Endothelial cell of umbilical vein (primary cell): ENCODE measurements around the gene KCTD11. TPM values are rescaled to one million over a fixed set of nuclear protein-coding genes. Genes with fewer than 3 reads are reported as not detected.
A peak's percentile ranks its signal among the peaks of the same experiment; 100 is the strongest.

Source experiments
- BruUV-seq: library from RNA; stranded (reverse); fragments of 400-500 nt; replicated peaks from 2 replicates; lab custom pipeline; 2021; lab: Mats Ljungman, UMichigan
- CTCF ChIA-PET: fragments of 300-600, 350-600 bp; sonication (Branson Sonifier 250); formaldehyde crosslinking; loops from one replicate; lab custom pipeline; 2021; ENCODE audit warnings: antibody characterized with exemption, inconsistent platforms; lab: Charles Lee
- POLR2A ChIA-PET: fragments of 300-600, 350-600 bp; sonication (Branson Sonifier 250); formaldehyde crosslinking; loops from one replicate; lab custom pipeline; 2021; ENCODE audit warnings: antibody characterized with exemption, inconsistent platforms; lab: Charles Lee
- DNase-seq: peaks from one replicate; pipeline ENCODE4 v3.0.0-alpha.2; 2011; ENCODE audit warnings: low read depth, low spot score
- FAIRE-seq: peaks from 2 replicates; lab custom pipeline; 2011; peaks lifted over from hg19 to GRCh38; lab: Jason Lieb, UNC
- H2AFZ ChIP-seq: 2 replicates; pipeline ENCODE4 v1.6.0; 2012; ENCODE audit warnings: low read depth, low read length, control low read depth, inconsistent platforms
- H3K27ac ChIP-seq: 2 replicates; pipeline ENCODE4 v1.5.1; 2011; ENCODE audit warnings: low read depth, mild to moderate bottlenecking, control low read depth, low read length, moderate library complexity; ENCODE audit not compliant: insufficient read depth
- H3K27me3 ChIP-seq, 2 experiments: 2 replicates each; pipeline versions ENCODE4 v1.6.0 to v1.6.1; 2011; ENCODE audit warnings: low read length in 2 of 2, mixed read lengths in 1 of 2; ENCODE audit not compliant: control insufficient read depth in 2 of 2, insufficient read depth in 2 of 2
- H3K36me3 ChIP-seq, 2 experiments: 2 replicates in 1 of 2; 3 replicates in 1 of 2; pipeline ENCODE4 v1.5.1; 2011; ENCODE audit warnings: low read length in 2 of 2, mild to moderate bottlenecking in 1 of 2, moderate library complexity in 1 of 2; ENCODE audit not compliant: control insufficient read depth in 2 of 2, insufficient read depth in 2 of 2; ENCODE audit errors: extremely low read depth in 1 of 2
- H3K4me1 ChIP-seq: 3 replicates; pipeline ENCODE4 v1.5.1; 2011; ENCODE audit warnings: mild to moderate bottlenecking, low read length; ENCODE audit not compliant: control insufficient read depth, insufficient read depth; ENCODE audit errors: extremely low read depth
- H3K4me2 ChIP-seq: 2 replicates; pipeline ENCODE4 v1.6.1; 2011; ENCODE audit warnings: low read length, control low read depth, mixed read lengths; ENCODE audit not compliant: insufficient read depth
- H3K4me3 ChIP-seq, 3 experiments: fragments of 200-600 bp in 1 of 3; sonication (generic), shearing (Covaris generic) in 1 of 3; replicated peaks in 1 of 3; 2 replicates each; pipeline ENCODE4 v1.5.1; 2011 to 2016; ENCODE audit warnings: control low read depth in 3 of 3, low read length in 3 of 3, mild to moderate bottlenecking in 2 of 3, inconsistent platforms in 1 of 3, low read depth in 1 of 3, moderate library complexity in 1 of 3; ENCODE audit not compliant: insufficient read depth in 1 of 3
- H3K79me2 ChIP-seq: 2 replicates; pipeline ENCODE4 v1.6.0; 2012; ENCODE audit warnings: low read length, inconsistent platforms; ENCODE audit not compliant: control insufficient read depth, insufficient read depth
- H3K9ac ChIP-seq: replicated peaks from 2 replicates; pipeline ENCODE3; 2011; ENCODE audit warnings: low read length, control low read depth; ENCODE audit not compliant: insufficient read depth; ENCODE audit errors: extremely low read depth
- H3K9me1 ChIP-seq: replicated peaks from 3 replicates; pipeline ENCODE4 v1.6.0; 2011; ENCODE audit warnings: mild to moderate bottlenecking, low read length; ENCODE audit not compliant: control insufficient read depth, insufficient read depth; ENCODE audit errors: extremely low read depth
- H3K9me3 ChIP-seq: replicated peaks from 2 replicates; pipeline ENCODE4 v1.5.1; 2012; ENCODE audit warnings: low read length, inconsistent platforms; ENCODE audit not compliant: control insufficient read depth, insufficient read depth
- H4K20me1 ChIP-seq: replicated peaks from 2 replicates; pipeline ENCODE3; 2011; ENCODE audit warnings: mild to moderate bottlenecking, low read length; ENCODE audit not compliant: control insufficient read depth, insufficient read depth; ENCODE audit errors: extremely low read depth
- FOS ChIP-seq: IDR thresholded peaks from 2 replicates; pipeline ENCODE4 v1.6.1; 2011; ENCODE audit warnings: mild to moderate bottlenecking, low read length, moderate library complexity, borderline replicate concordance; ENCODE audit not compliant: insufficient read depth
- POLR2A ChIP-seq: IDR thresholded peaks from 2 replicates; pipeline ENCODE4 v1.6.1; 2012; ENCODE audit warnings: low read depth, mild to moderate bottlenecking, control low read depth, low read length
- POLR2AphosphoS5 ChIP-seq: IDR thresholded peaks from 2 replicates; pipeline ENCODE4 v1.6.1; 2012; ENCODE audit warnings: low read depth, mild to moderate bottlenecking, control low read depth, low read length, moderate library complexity; ENCODE audit not compliant: insufficient read depth
- dilution Hi-C: fragments of 300-500 bp; cut with MboI; formaldehyde crosslinking; loops from one replicate; pipeline ENCODE4 v1.15.0; 2019; ENCODE audit warnings: low sequenced_read_pairs; ENCODE audit not compliant: extremely low pct_ligation_motif_present
- intact Hi-C: fragments of 100-400 bp; cut with micrococcal nuclease; formaldehyde crosslinking; loops from one replicate; pipeline ENCODE4 v1.10.0; 2022
- polyA plus RNA-seq, 4 experiments: library from polyadenylated mRNA; depleted of rRNA in 3 of 4; stranded (reverse) in 3 of 4; unstranded in 1 of 4; fragments of >200 nt; gene quantifications; 2 replicates each; pipeline versions ENCODE4 v1.2.1 to v1.2.3, GENCODE V29; 2011 to 2012; ENCODE audit warnings: missing spikeins in 1 of 4
- total RNA-seq: library from RNA; stranded (reverse); gene quantifications from 2 replicates; pipeline ENCODE4 v1.2.3, GENCODE V29; 2021
- TF ChIP-seq, protein P1 (sequence below): IDR thresholded peaks from 2 replicates; pipeline ENCODE4 v1.6.1; 2011; ENCODE audit not compliant: insufficient read depth, insufficient read length
- TF ChIP-seq, protein P2 (sequence below), 2 donors: IDR thresholded peaks; 1 replicate in 1 of 2; 2 replicates in 1 of 2; pipeline ENCODE4 v1.5.1; 2011; ENCODE audit warnings: low read length in 2 of 2, mild to moderate bottlenecking in 2 of 2, moderate library complexity in 2 of 2, control low read depth in 1 of 2, inconsistent platforms in 1 of 2, low read depth in 1 of 2; ENCODE audit not compliant: insufficient read depth in 1 of 2; ENCODE audit errors: extremely low read depth in 1 of 2

Gene KCTD11
- total and polyA plus RNA-seq, 2 donors (not counting 3 experiments of a cell fraction or from before 2014, with no cell fraction given), result 3.8 to 6.5 TPM

DNA sequence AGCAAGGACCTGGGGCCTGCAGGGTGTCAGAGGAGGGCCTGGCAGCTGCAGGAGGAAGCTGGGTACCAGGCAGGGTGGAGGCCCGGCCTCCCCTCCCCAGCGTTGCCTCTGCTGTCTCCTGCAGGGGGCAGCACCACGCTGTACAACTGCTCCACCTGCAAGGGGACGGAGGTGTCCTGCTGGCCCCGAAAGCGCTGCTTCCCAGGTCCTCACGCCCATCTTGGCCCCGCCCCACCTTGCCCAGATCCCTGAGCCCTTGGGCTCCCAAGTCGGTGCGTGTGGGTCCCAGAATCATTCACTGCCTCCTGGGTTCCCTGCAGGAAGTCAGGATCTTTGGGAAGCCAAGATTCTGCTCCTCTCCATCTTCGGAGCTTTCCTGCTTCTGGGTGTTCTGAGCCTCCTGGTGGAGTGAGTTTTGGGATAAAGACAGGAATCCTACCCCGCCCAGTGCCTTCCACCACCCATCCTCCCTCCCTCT lies 4.1 kb downstream of the KCTD11 start:
- no peaks in the 10 kb centered on the region for H3K9me3 ChIP-seq
- intact Hi-C loops (loop anchor here (1.0 to 5.0 kb wide), 5 partner anchors 36 to 233 kb away; partner anchors contain the start of genes PLSCR3 and SENP3), dilution Hi-C loops (no loop called here)
- POLR2A ChIA-PET, result no interaction called here
- no peak overlapping the region for H3K27ac ChIP-seq
- FAIRE-seq (peak; percentile 76), DNase-seq (peak; percentile 69)
- H3K4me3 ChIP-seq, result no peak overlapping the region
- no peaks in the 10 kb centered on the region for H3K9me1 ChIP-seq
- H3K4me1 ChIP-seq, result peaks cover 8% of the 10 kb centered on the region
- H3K9ac ChIP-seq, result no peak overlapping the region
- peak overlapping the region; percentile 15 for H2AFZ ChIP-seq
- H3K79me2 ChIP-seq, result no peaks in the 10 kb centered on the region
- H4K20me1 ChIP-seq, result no peaks in the 10 kb centered on the region
- CTCF ChIA-PET, result interaction anchor here (0.6 to 4.0 kb wide), 42 partner anchors 10 to 331 kb away, joined by 3 to 70 read pairs (median 5); partner anchors contain the start of genes CD68, NEURL4, PLSCR3 and POLR2A
- H3K4me2 ChIP-seq, result no peak overlapping the region
- BruUV-seq, result no TSS peak
- no peaks in the 10 kb centered on the region for H3K27me3 ChIP-seq
- peak; percentile 20 for TF ChIP-seq POLR2A
- TF ChIP-seq FOS, result no peak
- TF ChIP-seq POLR2AphosphoS5, result peak; percentile 38
- TF ChIP-seq, protein P1, sequence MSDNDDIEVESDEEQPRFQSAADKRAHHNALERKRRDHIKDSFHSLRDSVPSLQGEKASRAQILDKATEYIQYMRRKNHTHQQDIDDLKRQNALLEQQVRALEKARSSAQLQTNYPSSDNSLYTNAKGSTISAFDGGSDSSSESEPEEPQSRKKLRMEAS, result no peak
- TF ChIP-seq, protein P2, sequence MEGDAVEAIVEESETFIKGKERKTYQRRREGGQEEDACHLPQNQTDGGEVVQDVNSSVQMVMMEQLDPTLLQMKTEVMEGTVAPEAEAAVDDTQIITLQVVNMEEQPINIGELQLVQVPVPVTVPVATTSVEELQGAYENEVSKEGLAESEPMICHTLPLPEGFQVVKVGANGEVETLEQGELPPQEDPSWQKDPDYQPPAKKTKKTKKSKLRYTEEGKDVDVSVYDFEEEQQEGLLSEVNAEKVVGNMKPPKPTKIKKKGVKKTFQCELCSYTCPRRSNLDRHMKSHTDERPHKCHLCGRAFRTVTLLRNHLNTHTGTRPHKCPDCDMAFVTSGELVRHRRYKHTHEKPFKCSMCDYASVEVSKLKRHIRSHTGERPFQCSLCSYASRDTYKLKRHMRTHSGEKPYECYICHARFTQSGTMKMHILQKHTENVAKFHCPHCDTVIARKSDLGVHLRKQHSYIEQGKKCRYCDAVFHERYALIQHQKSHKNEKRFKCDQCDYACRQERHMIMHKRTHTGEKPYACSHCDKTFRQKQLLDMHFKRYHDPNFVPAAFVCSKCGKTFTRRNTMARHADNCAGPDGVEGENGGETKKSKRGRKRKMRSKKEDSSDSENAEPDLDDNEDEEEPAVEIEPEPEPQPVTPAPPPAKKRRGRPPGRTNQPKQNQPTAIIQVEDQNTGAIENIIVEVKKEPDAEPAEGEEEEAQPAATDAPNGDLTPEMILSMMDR (IDR thresholded peaks at IDR 0.05; ENCODE audit: extremely low read depth in 1 of 2, insufficient read depth in 1 of 2, low read depth in 1 of 2, low read length in 2 of 2), result peak; percentile 93 to 94
- H3K36me3 ChIP-seq, result no peaks in the 10 kb centered on the region
